ENCODE measurements around the gene MRPL21. TPM values are rescaled to one million over a fixed set of nuclear protein-coding genes. Genes with fewer than 3 reads are reported as not detected.

MRPL21 gene
- total RNA-seq, 2 experiments from 2014 or later: 99.6 to 104 TPM

GRCh38 chr11:68882391-68882790 is 21.2 kb downstream of the MRPL21 start:
- no peak for ATAC-seq
- H3K27ac Mint-ChIP-seq: no peak overlapping the region
- no peaks in the 10 kb centered on the region for H3K27me3 Mint-ChIP-seq
- TF ChIP-seq, protein P1, sequence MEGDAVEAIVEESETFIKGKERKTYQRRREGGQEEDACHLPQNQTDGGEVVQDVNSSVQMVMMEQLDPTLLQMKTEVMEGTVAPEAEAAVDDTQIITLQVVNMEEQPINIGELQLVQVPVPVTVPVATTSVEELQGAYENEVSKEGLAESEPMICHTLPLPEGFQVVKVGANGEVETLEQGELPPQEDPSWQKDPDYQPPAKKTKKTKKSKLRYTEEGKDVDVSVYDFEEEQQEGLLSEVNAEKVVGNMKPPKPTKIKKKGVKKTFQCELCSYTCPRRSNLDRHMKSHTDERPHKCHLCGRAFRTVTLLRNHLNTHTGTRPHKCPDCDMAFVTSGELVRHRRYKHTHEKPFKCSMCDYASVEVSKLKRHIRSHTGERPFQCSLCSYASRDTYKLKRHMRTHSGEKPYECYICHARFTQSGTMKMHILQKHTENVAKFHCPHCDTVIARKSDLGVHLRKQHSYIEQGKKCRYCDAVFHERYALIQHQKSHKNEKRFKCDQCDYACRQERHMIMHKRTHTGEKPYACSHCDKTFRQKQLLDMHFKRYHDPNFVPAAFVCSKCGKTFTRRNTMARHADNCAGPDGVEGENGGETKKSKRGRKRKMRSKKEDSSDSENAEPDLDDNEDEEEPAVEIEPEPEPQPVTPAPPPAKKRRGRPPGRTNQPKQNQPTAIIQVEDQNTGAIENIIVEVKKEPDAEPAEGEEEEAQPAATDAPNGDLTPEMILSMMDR (IDR thresholded peaks at IDR 0.05): no peak
- DNase-seq: no peak
- no peak overlapping the region for H3K4me3 Mint-ChIP-seq
- intact Hi-C loops (cut with micrococcal nuclease): no loop called here
- peaks cover 3% of the 10 kb centered on the region for H3K36me3 Mint-ChIP-seq (ENCODE audit: low read depth)
- peaks cover 3% of the 10 kb centered on the region for H3K4me1 Mint-ChIP-seq (ENCODE audit: low read depth)
- H3K9me3 Mint-ChIP-seq: no peaks in the 10 kb centered on the region
- CTCF ChIA-PET: no interaction called here
- POLR2A ChIA-PET: no interaction called here

DNA sequence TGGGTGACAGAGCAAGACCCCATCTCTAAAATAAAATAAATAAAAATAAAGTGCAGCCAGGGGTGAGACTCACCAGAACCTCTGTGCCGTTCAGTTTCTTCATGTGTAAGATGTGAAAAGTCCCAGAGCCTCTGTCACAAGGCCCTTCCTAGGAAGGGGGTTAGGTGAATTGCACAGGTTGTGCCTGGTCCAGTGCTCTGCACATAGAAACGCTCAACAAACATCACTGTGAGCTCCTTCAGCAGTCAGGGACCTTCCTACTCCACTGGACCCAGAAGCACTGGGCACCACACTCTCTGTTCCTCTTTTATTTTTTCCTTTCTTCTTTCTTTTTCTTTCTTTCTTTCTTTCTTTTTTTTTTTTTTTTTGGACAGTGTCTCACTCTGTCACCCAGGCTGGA is 22.3 kb downstream of the MRPL21 start:
- DNase-seq: no peak
- Mint-ChIP-seq H3K4me3 (no peak overlapping the region), H3K36me3 (ENCODE audit: low read depth) (no peaks in the 10 kb centered on the region), H3K27me3 (no peaks in the 10 kb centered on the region), H3K9me3 (no peaks in the 10 kb centered on the region), H3K4me1 (ENCODE audit: low read depth) (peaks cover 3% of the 10 kb centered on the region), H3K27ac (no peak overlapping the region)
- TF ChIP-seq, protein P1 (IDR thresholded peaks at IDR 0.05): no peak
- POLR2A ChIA-PET: no interaction called here
- CTCF ChIA-PET: no interaction called here
- intact Hi-C loops (cut with micrococcal nuclease): no loop called here
- ATAC-seq: no peak

DNA sequence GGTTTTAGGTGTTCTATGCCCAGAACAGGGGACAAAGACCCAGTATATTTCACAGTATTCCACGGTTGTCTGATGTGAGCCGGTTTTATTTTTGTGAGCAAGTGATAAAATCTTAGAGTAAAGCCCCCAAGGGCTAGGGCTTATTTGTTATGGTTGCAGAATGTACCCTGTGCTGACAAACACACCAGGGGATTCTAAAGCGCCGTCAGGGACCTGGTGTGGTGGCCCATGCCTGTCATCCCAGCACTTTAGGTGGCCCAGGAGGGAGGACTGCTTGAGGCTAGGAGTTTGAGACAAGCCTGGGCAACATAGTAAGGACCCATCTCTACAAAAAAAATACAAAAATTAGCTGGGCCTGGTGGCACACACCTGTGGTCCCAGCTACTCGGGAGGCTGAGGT is 22.8 kb downstream of the MRPL21 start:
- ChIA-PET CTCF (no interaction called here), POLR2A (no interaction called here)
- TF ChIP-seq, protein P1 (IDR thresholded peaks at IDR 0.05): no peak
- H3K27me3 Mint-ChIP-seq: no peaks in the 10 kb centered on the region
- intact Hi-C loops (cut with micrococcal nuclease): no loop called here
- H3K27ac Mint-ChIP-seq: no peak overlapping the region
- peaks cover 3% of the 10 kb centered on the region for H3K4me1 Mint-ChIP-seq (ENCODE audit: low read depth)
- DNase-seq (no peak), ATAC-seq (no peak)
- no peaks in the 10 kb centered on the region for H3K9me3 Mint-ChIP-seq
- H3K4me3 Mint-ChIP-seq: no peak overlapping the region
- H3K36me3 Mint-ChIP-seq (ENCODE audit: low read depth): no peaks in the 10 kb centered on the region

- ChIA-PET CTCF (interaction anchor here (1.3 kb wide), 2 partner anchors 9 to 26 kb away, joined by 3 to 4 read pairs; no protein-coding TSS in a partner anchor), POLR2A (interaction anchor here (1.3 to 1.4 kb wide), 2 partner anchors 26 to 69 kb away, joined by 3 to 4 read pairs; partner anchors contain the start of gene IGHMBP2)
- DNase-seq (no peak), ATAC-seq (no peak)
- peaks cover 6% of the 10 kb centered on the region for H3K4me1 Mint-ChIP-seq (ENCODE audit: low read depth)
- no peak overlapping the region for H3K27ac Mint-ChIP-seq
- intact Hi-C loops (cut with micrococcal nuclease): no loop called here
- H3K27me3 Mint-ChIP-seq: no peaks in the 10 kb centered on the region
- no peak overlapping the region for H3K4me3 Mint-ChIP-seq
- no peaks in the 10 kb centered on the region for H3K9me3 Mint-ChIP-seq
- H3K36me3 Mint-ChIP-seq (ENCODE audit: low read depth): no peaks in the 10 kb centered on the region
- TF ChIP-seq, protein P1 (IDR thresholded peaks at IDR 0.05): no peak
Measured at GRCh38 chr11:68878022-68878421, 25.6 kb downstream of the MRPL21 start.

DNA sequence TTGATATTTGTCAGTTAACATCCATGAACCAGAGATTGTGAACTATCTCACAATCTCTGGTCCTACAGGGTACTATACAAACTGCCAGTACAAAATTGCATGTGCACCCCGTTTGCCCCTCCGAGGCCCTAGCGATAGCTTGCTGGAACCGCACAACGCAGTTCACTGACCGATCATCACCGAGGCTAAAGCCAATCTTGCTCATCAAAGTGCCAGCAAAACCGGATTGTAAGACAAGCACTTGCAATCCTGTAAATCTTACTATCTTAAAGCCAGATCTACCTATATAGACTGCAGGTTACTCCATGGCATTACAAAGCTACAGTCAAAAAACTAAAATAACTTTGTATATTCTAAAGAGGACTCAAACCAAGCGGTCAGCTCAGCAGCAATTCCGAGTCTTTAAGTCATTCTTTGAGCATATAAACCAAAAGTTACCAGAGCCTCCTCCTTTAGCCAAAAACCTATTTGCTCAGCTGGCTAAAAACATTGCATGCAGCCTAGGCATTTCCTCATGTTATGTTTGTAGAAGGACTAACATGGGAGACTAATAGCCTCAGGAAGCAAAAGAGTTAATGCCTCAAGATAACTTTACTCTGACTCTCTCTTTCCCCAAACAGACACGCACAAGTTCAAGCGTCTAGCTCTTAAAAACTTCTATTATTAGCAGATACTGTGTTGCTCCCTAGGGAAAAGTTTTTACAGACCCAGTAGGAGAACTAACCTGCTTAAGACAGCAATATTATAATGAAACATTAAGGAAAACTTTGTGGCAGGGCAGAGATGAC is 31.2 kb downstream of the MRPL21 start:
- no peak for DNase-seq
- intact Hi-C loops (cut with micrococcal nuclease): no loop called here
- H3K27me3 Mint-ChIP-seq: peaks cover 29% of the 10 kb centered on the region
- ChIA-PET POLR2A (interaction anchor here (0.6 kb wide), 1 partner anchor 1346 kb away, joined by 3 read pairs; no protein-coding TSS in a partner anchor), CTCF (interaction anchor here (1.4 kb wide), 1 partner anchor 29 kb away, joined by 6 read pairs; no protein-coding TSS in a partner anchor)
- no peaks in the 10 kb centered on the region for H3K9me3 Mint-ChIP-seq
- H3K27ac Mint-ChIP-seq: no peak overlapping the region
- H3K4me3 Mint-ChIP-seq: no peak overlapping the region
- H3K4me1 Mint-ChIP-seq (ENCODE audit: low read depth): peaks cover 14% of the 10 kb centered on the region
- no peak for ATAC-seq
- TF ChIP-seq, protein P1 (IDR thresholded peaks at IDR 0.05): no peak
- H3K36me3 Mint-ChIP-seq (ENCODE audit: low read depth): no peaks in the 10 kb centered on the region

Data from activated CD8-positive, alpha-beta T cell treated with anti-CD3 and anti-CD28 coated beads for 36 hours (primary cell).